Prostate gland (tissue), 2 donors: ENCODE measurements around the gene PRICKLE2.

Experiments
- CTCF ChIP-seq, 4 experiments: fragments of 200-600 bp in 2 of 4; fragments of 450-650 bp in 2 of 4; sonication (generic) in 2 of 4; IDR thresholded peaks; 1 replicate in 3 of 4; 2 replicates in 1 of 4; pipeline ENCODE4 v1.5.1; 2016 to 2019; ENCODE audit warnings: antibody characterized with exemption in 4 of 4, mild to moderate bottlenecking in 2 of 4, moderate library complexity in 2 of 4
- POLR2A ChIP-seq: fragments of 450-650 bp; IDR thresholded peaks from one replicate; pipeline ENCODE4 v1.6.1; 2016; ENCODE audit warnings: antibody characterized with exemption, mild to moderate bottlenecking
- POLR2AphosphoS5 ChIP-seq: sonication (generic); formaldehyde crosslinking; IDR thresholded peaks from one replicate; pipeline ENCODE4 v1.6.1; 2017; ENCODE audit warnings: antibody characterized with exemption

GRCh38 chr3:64173563-64173962 is 51.7 kb downstream of the PRICKLE2 start:
- TF ChIP-seq POLR2A: no peak
- TF ChIP-seq CTCF (IDR thresholded peaks at IDR 0.05): no peak
- no peak for TF ChIP-seq POLR2AphosphoS5
